ENCODE data around the gene ACOXL.
A peak's percentile ranks its signal among the peaks of the same experiment; 100 is the strongest.

Gene ACOXL

DNA sequence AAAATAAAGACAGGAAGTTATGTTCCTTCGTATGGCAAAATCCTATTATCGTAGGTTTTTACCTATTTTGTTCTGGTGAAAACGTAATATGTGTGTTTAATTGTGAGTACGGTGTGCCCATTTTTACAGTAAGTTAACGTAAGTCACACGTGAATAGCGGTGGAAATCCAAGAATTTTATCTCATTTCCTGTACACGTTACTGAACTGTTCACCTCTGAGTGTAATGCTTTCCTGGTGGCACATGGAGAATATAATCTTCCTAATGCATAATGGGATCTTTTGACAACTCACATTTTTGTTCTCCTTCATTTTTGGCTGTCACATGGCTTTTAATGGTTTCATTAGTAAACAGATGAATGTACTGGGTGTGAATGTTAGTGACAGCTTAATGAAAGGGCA, 416.6 kb downstream of the ACOXL start:
- DNase-seq = no peak

DNA sequence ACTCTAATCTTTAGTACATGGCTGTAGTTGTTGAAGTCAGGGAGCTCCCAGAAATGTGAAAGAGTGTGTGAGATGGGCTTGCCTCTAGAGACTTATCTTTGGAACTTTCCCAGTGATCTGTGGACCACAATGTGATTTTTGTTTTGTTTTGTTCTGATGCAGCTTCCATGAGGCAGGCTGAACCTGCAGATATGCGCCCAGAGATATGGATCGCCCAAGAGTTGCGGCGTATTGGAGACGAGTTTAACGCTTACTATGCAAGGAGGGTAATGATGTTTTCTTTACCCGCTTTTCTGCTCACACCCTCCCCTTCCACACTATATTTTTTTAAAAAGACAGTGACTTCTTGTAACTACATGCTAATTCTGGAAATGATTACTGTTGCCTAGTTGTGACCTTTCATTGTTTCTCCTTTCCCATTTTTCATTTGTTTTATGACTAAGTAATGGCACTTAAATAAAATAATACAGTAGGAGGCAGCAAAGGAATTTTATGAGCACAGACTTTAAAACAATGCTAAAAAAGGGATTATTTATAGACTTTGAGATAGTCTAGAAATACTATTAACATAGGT, 417.6 kb downstream of the ACOXL start:
- no peak for DNase-seq

DNA sequence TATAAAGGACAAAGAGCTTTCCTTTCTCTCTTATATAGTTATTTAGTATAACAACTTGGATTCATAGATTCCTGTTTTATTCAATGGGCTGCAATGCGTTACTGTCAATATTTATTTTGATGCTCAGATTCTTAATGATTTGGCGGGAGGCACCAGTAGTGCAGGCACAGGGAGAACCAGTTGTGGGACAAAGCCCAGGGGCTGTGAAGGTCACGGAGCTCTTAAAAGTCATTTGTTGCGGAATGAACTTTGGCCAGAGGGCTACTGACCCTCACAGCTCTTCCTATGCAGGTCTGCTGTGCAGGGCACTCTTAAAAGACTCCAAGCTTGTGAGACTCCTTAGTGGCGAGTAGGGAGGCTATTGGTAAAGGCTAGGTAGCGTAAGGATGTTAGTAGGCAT, 422.4 kb downstream of the ACOXL start:
- no peak for DNase-seq

DNA sequence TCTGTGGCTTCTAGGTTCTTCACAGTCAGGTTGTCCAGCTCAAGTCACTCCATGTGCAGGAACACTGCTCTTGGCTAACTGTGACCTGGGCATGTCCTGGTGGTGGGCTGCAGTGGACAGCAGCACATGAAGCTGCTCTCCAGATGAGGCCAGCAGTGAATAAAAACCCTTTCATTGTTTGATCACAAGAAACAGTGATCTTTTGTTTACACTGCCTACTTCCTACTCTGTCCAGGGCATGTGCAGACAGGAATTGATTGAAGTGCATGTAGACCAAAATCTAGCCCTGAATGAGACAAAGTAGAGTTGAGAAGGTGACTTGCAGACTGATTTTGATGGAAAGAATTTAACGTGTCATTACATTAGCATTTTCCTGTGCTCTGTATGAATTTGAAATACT, 423.2 kb downstream of the ACOXL start:
- DNase-seq = no peak

DNA sequence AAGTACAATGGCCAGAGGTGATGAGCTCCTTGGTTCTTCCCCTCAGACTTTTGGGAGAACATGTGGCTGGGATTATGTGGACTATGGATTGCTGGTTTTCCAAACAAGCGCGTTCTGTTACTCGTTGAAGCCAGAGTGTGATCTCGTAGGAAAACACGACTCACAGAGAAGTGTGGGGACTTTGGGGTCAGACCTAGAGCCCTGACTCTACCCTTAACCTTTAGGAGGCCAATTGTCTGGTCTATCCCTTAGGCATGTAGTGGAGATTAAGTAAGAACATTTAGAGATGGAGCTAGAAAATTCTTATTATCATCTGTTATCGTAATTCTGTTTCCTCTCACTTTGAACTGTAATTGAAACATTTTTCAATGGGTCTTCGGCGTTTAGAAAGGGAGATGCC, 424.2 kb downstream of the ACOXL start:
- no peak for DNase-seq

DNA sequence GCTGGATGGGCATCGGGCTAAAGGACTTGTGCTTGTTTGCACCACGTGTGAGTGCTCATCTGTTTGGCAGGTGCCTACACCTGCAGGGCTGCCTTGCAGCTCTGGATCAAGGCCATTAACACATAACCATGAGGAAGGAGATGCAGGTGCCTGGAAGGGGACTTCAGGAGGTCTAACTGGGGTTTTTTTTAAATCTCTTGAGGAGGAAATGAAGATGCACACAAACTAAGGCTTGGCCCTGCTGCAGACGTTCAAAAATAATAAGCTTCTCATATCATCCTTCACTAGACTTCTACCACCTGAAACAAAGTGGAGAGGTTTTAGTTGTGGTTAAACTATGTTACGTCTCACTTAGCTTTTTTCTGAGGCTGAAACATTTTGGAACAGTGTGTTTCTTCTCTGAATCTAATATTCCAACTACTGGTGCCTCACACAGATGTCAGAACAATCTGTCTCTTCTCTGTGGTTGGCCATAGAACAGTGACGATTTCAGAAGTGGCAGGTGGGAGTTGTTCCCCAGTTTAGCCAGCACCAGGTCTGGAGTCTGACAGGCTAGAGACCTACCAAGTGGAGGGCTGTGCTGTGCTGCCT, 424.8 kb downstream of the ACOXL start:
- DNase-seq = no peak

DNA sequence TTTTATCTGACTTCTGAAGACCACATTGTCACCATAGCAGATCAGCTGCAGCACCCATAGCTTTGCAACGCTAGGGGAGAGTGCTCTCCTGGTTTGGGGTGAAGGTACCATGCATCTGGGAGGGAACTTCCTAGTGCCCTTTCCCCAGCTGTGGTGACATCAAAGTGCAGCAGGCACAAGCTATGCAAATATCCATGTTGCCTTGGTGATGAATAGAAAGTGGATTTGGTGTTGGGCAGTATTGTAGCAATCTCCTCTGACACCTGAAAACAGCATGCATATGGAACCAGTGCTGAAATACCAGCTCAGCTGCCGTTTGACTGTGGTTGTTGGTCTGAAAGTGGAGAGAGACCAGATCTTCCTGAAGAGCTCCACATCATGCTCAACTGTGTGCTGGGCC, 425.4 kb downstream of the ACOXL start:
- no peak for DNase-seq

DNA sequence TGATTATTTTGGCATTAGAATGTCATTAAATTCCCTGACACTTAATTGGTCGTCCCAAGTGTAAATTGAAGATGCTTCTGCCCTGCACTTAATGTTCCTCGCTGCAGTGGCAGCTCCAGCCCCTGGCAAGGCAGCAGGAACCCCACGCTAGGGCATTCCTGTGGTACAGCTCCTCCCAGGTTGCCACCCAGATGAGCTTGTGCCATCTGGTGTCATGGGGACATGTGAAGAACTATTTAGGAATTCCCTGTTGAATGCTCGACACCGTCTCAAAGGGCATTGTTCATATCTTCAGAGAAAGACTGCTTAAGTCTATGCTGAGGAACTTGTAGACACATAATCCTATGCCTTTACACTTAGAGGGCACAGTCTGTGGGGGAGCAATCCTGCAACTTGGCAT, 427.3 kb downstream of the ACOXL start:
- DNase-seq = no peak

DNA sequence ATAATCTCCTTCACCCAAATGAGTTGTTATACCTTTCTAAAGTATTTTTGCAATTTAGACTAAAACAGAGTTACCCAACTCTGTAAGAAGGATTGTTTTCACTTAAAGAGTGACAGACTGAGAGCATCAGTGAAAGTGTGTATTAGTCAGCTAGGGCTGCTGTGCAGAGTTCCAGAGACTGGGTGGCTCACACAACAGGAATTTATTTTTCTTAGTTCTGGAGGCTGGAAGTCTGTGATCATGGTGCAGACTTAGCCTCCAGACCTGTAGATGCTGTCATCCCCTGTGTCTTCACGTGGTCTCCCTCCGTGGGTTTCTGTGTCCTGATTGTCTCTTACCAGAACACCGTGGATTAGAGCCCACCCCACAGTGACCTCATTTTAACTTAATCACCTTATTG, 428.4 kb downstream of the ACOXL start:
- DNase-seq = no peak

DNA sequence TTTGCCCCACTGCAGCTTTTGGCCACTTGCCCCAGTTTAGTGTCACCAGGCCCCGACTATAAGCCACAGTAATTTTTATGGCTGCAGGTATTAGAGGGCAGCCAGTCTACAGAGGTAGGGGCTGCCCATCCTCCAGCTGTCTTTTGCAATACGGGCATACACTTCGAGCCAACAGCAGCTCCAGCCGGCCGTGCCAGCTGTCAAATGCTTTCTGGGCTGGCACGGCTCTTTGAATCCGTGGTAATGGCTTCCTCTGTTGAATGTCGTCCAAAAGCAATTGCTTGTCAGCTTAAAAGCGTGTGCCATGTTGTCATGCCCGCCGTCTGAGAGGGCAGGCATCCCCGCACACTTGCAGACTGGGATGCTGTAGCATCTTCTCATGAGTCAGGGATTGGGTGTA, 429.6 kb downstream of the ACOXL start:
- DNase-seq = no peak

DNA sequence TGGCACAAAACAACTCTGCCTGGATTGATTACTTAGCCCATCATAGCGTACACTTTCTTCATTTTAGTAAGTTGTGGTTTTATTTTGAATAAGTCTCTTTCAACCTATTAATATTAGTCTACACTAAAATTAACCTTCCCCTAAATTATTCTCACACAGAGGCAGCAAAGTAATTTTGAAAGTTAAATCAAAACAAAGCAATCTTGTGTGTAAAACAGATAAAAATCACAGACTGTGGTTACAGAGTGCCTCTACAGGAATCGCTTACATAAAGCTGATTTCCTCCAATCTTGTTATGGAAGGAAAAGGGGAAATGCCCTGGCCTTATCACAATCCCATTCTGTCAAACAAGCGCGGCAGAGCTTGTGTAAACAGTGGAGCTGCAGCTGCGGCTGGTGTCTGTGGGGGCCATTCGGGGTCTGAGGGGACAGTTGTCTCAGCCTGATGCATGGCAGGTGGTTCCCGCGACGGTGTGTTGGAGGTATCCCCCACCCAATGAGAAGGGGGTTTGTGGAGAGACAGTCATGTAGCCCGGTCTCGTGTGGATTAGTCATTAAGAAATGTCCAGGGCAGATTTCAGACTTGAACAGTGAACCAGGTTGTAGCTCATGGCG, 430.5 kb downstream of the ACOXL start:
- peak; percentile 27 for DNase-seq

DNA sequence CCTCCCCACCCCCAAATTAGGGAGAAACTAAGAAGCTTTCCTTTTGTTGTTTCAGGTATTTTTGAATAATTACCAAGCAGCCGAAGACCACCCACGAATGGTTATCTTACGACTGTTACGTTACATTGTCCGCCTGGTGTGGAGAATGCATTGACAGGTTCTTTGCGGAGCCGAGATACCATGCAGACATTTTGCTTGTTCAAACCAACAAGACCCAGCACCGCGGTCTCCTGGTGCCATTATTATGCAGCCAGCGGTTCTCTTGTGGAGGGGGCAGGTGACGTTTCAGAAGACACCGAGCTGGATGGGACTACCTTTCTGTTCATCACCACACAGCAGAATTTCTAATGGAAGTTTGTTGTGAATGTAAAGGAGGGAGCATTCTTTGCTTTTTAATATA, 431.7 kb downstream of the ACOXL start:
- DNase-seq = no peak

DNA sequence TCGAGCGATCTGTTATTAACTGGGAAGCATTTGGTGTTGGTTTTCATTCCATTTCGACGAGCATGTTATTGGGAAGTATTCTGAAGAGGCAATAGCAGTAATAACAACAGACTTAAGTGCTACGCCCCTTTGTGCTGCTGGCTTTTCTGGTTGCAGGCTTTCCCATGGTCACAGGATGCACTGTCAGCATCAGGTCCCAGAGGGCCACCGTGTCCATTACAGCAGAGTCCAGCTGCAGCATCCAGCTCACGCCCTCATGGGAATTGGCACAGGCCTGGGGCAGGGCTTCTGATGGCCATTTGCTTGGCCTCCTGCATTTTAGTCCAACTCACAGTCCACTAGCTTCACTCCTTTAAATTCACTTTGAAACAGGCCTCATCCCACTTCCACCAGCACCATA, 432.7 kb downstream of the ACOXL start:
- DNase-seq = no peak

DNA sequence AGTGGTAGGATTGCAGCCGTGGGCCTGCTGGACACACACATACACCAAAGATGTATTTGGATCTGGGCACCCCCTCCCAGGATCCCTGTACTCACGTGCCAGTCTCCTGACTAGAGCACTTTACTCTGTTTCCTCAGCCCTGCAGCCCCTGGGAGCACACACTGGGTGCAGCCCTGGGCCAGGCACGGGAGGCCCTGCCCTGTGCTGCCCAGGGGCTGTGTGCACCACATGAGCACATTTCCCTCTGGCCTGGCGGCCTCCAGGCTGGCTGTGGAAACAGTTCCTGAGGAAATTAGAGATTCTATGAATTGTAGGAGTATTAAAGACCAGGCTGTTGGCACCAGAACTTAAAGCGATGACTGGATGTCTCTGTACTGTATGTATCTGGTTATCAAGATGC, 433.7 kb downstream of the ACOXL start:
- no peak for DNase-seq

DNA sequence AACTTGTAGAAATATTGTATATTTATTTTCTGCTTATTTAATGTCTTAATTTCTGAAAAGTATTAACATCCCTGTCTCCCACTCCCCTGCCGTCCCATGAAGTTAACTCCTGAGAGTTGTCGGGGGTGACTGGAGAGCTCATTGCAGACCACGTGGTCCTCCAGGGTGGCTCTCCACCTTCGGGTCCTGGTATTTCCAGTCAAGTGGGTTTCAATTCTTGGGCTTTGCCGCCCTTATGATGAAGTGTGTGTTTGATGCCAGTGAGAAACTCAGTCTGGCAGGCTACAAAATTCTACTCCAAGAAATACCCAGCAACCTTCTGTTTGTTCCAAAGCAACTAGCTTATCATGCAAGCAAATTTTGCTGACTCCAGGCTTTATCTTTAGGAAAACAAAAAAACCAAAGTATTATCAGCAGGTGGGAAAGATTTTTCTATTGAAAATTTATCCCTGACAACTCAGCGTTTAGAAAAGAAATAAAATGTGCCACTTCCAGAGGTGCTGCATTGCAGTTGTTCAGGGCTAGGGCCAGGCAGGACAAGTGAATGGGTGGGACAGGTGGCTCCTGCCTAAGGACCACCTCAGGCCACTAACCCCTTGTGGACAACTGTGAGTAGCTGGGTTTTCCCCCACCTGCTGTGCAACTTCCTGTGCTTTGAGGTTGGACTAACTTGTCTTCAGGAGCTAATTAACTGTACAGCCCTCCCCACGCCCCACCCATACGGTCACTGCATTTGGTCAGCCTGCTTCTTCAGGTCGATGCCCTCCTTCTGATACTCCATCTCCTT, 434.9 kb downstream of the ACOXL start:
- DNase-seq = no peak

DNA sequence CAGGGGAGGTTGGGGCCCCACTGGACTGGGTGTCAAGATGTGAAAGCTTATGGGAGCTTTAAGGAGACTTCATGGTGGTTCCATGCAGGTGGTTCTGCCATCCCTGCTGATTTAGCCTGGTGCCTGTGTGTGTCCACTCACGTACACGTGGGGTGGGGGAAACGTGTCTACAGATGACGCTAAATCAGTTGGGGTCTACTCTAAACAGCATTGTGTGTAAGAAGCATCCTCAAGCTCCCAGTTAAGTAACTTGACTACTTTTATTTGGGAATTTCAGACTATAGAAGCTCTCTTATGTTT, 435.4 kb downstream of the ACOXL start:
- no peak for DNase-seq
